Activated CD4-positive, alpha-beta T cell treated with anti-CD3 and anti-CD28 coated beads for 36 hours (primary cell): ENCODE data around the gene ADORA1. TPM values are rescaled to one million over a fixed set of nuclear protein-coding genes. Genes with fewer than 3 reads are reported as not detected.

ENCODE experiments used
- ATAC-seq: fragments of 200-7000 bp; cut with Tn5 transposase; one replicate; pipeline ENCODE4 v1.10.0; 2021; ENCODE audit warnings: mild to moderate bottlenecking, moderate library complexity
- CTCF ChIA-PET: fragments of 350-600 bp; sonication (Branson Sonifier 250); formaldehyde crosslinking; loops from one replicate; lab custom pipeline; 2021; ENCODE audit warnings: antibody characterized with exemption; lab: Charles Lee
- POLR2A ChIA-PET: fragments of 350-600 bp; sonication (Branson Sonifier 250); formaldehyde crosslinking; loops from one replicate; lab custom pipeline; 2021; ENCODE audit warnings: antibody characterized with exemption, inconsistent platforms; lab: Charles Lee
- DNase-seq: peaks from one replicate; pipeline ENCODE4 v3.0.0-alpha.2; 2020
- H3K27ac Mint-ChIP-seq: one replicate; pipeline ENCODE4 v1.8.0; 2021; ENCODE audit warnings: mixed read lengths
- H3K27me3 Mint-ChIP-seq: one replicate; pipeline ENCODE4 v1.8.0; 2021; ENCODE audit warnings: mixed read lengths
- H3K36me3 Mint-ChIP-seq: one replicate; pipeline ENCODE4 v1.8.0; 2021; ENCODE audit warnings: low read depth, mixed read lengths
- H3K4me1 Mint-ChIP-seq: one replicate; pipeline ENCODE4 v1.8.0; 2021; ENCODE audit warnings: mixed read lengths
- H3K4me3 Mint-ChIP-seq: one replicate; pipeline ENCODE4 v1.8.0; 2021; ENCODE audit warnings: mild to moderate bottlenecking, moderate library complexity, mixed read lengths
- H3K9me3 Mint-ChIP-seq: one replicate; pipeline ENCODE4 v1.8.0; 2021; ENCODE audit warnings: low read depth, mixed read lengths
- intact Hi-C, 2 experiments: fragments of 100-400 bp; cut with DNase I in 1 of 2; cut with micrococcal nuclease in 1 of 2; formaldehyde crosslinking; loops; one replicate each; pipeline versions ENCODE4 v1.14.2 to v1.15.1; 2022 to 2024; cut with DNase I, micrococcal nuclease
- total RNA-seq, 2 experiments: library from RNA; stranded (reverse); gene quantifications; one replicate each; pipeline ENCODE4 v1.2.3, GENCODE V29; 2021

ADORA1 gene
- total RNA-seq, 2 experiments from 2014 or later, result not detected

DNA sequence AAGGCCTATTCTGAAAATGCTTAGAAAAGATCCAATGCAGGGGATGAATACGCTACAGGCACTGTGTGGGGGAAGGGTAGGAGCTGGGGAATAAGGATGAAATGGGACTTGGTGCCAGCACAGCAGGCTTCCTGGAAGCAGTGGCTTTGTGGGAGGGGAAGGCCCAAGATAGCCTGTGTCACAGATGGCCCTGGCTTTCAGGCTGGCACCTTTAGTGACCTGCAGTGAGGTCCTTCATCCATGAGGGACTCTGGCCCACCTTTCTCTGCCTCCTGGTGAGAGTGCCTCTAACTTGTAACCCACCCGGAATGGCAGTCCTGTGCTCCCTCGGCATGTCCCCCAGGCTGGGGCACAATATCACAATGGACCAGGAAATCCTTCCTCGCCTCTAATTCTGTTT, 58.1 kb downstream of the ADORA1 start:
- ATAC-seq (no peak), DNase-seq (no peak)
- Mint-ChIP-seq H3K36me3 (no peaks in the 10 kb centered on the region), H3K9me3 (no peaks in the 10 kb centered on the region), H3K4me3 (no peak overlapping the region), H3K27me3 (peaks cover 5% of the 10 kb centered on the region), H3K4me1 (peaks cover 4% of the 10 kb centered on the region), H3K27ac (no peak overlapping the region)
- intact Hi-C loops, result no loop called here
- POLR2A ChIA-PET, result no interaction called here
- CTCF ChIA-PET, result interaction anchor here (0.8 to 1.5 kb wide), 3 partner anchors 13 to 82 kb away, joined by 3 to 4 read pairs (median 3); no protein-coding TSS in a partner anchor

DNA sequence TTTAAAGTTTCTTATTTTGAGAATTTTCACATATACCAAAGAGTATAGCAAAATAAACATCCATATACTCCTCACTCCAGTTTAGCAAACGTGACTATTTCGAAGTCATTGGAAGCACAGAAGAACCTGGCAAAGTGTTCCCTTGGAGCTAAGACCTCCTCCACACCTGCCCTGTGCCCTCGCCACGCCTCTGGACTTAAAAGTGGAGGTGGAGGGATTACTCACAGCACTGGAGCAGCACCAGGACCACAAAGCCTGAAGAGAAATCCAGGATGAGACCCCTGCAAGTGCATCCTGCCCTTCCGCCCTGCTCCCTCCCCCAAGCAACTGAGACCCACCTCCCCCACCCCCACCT, 58.5 kb downstream of the ADORA1 start:
- CTCF ChIA-PET, result interaction anchor here (0.8 to 1.5 kb wide), 2 partner anchors 29 to 81 kb away, joined by 3 to 4 read pairs; no protein-coding TSS in a partner anchor
- Mint-ChIP-seq H3K27ac (no peak overlapping the region), H3K27me3 (peaks cover 5% of the 10 kb centered on the region), H3K4me1 (peaks cover 4% of the 10 kb centered on the region), H3K4me3 (no peak overlapping the region), H3K36me3 (no peaks in the 10 kb centered on the region), H3K9me3 (no peaks in the 10 kb centered on the region)
- intact Hi-C loops, result no loop called here
- DNase-seq (no peak), ATAC-seq (no peak)
- POLR2A ChIA-PET, result no interaction called here

DNA sequence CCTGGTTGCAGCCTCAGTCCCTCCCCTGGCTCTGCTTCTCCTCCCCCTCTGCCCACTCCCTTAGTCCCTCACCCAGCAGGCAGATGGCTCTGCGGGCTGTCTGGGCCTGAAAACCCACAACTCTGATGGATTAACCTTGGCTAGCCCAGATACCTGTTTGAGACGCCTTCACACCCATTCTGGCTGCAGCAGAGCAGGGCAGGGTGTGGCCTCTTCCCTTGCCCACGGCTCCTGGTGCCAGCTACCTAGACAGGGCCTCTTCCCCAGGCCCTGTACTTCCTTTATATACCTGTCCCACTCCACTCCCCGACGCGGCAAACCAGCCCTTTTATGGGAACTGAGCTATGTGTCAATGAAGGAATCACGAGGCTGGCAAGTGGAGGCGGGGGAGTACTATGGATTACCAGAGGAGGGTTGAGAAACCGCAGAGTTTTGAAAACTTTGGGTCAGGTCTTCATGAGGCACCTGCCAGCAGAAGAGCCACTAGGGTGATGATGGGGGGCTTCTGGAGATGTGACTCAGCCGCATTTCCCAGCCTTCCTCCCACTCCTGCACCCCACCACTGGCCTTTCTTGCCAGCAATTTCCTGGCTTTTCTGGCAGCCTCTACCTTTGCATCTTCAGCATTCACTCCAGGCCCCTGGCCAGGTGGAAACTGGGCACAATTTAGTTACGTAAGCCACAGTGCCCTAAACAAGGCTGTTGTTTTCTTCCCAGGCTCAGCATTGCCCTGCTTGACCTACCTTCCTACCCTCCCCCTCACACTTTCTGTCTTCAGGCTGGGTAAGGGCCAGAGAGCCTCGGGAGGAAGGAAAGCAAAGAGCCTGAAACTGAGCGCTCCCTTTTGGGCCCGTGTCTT, 59.1 kb downstream of the ADORA1 start, which contains the start of gene CHI3L1:
Gene CHI3L1 (minus strand): TSS at position 259 of the 858 bp plus-strand sequence. CDS start 81 bp downstream, at position 178.
- no peaks in the 10 kb centered on the region for H3K36me3 Mint-ChIP-seq
- CTCF ChIA-PET, result interaction anchor here (0.7 to 1.5 kb wide), 4 partner anchors 29 to 147 kb away, joined by 3 to 6 read pairs (median 4); no protein-coding TSS in a partner anchor
- POLR2A ChIA-PET, result no interaction called here
- H3K4me3 Mint-ChIP-seq, result no peak within 1 kb of the TSS
- H3K27me3 Mint-ChIP-seq, result peaks cover 7% of the 10 kb centered on the region
- H3K4me1 Mint-ChIP-seq, result peaks cover 4% of the 10 kb centered on the region
- DNase-seq, result no peak
- no peaks in the 10 kb centered on the region for H3K9me3 Mint-ChIP-seq
- ATAC-seq, result no peak
- no peak within 1 kb of the TSS for H3K27ac Mint-ChIP-seq
- intact Hi-C loops, result no loop called here

DNA sequence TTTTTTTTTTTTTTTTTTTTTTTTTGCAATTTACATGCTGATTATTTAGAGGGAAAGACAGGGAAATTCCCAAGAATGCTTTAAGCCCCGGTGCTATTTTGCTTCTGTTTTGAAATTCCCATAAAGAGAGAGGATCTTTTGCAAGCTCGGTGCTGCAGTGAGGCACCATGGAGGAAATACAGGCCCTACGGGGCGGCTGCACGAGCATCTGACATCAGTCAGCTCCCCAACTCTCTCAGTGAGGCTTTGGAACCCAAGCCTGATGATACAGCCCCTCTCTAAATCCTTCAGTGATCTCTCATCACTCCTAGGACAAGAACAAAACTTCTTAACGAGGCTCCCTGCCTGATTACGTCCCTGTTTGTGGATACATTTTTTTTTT, 59.8 kb downstream of the ADORA1 start:
- Mint-ChIP-seq H3K9me3 (no peaks in the 10 kb centered on the region), H3K27ac (no peak overlapping the region), H3K4me1 (peaks cover 4% of the 10 kb centered on the region), H3K27me3 (peaks cover 7% of the 10 kb centered on the region), H3K4me3 (no peak overlapping the region), H3K36me3 (no peaks in the 10 kb centered on the region)
- intact Hi-C loops, result no loop called here
- ChIA-PET CTCF (interaction anchor here (0.7 to 1.3 kb wide), 2 partner anchors 80 to 148 kb away, joined by 3 to 6 read pairs; no protein-coding TSS in a partner anchor), POLR2A (no interaction called here)
- DNase-seq (no peak), ATAC-seq (no peak)

DNA sequence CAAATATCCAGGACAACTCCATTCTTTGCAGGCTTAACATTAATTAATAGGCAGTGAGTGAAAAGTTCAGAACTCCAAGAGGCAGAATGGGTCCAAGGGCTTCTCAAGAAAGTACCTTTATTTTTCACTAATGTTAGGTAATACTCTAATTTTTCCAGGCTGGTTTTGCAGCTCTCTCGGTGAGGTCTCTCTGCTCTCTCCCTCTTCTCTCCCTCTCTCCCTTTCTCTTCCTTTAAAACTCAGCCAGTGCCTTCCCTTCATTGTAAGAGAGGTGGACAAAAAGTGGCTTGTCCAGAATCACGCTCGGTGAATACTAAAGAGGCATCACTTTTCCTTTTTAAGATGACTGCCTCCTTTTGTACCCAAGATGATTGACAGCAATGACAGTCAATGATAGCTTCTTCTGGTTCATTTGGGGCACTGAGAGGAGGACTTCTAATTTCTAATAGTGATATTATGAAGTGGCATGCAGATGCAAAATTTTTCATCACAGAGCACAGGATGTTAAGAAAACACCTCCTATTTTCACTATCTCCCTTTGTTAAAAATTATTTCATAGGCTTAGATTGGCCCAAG, 60.3 kb downstream of the ADORA1 start:
- H3K27ac Mint-ChIP-seq, result no peak overlapping the region
- ATAC-seq (no peak), DNase-seq (no peak)
- ChIA-PET CTCF (interaction anchor here (1.3 to 1.4 kb wide), 2 partner anchors 27 to 148 kb away, joined by 4 to 6 read pairs; no protein-coding TSS in a partner anchor), POLR2A (no interaction called here)
- H3K27me3 Mint-ChIP-seq, result peaks cover 7% of the 10 kb centered on the region
- H3K4me3 Mint-ChIP-seq, result no peak overlapping the region
- H3K36me3 Mint-ChIP-seq, result no peaks in the 10 kb centered on the region
- intact Hi-C loops, result no loop called here
- peaks cover 4% of the 10 kb centered on the region for H3K4me1 Mint-ChIP-seq
- H3K9me3 Mint-ChIP-seq, result no peaks in the 10 kb centered on the region

DNA sequence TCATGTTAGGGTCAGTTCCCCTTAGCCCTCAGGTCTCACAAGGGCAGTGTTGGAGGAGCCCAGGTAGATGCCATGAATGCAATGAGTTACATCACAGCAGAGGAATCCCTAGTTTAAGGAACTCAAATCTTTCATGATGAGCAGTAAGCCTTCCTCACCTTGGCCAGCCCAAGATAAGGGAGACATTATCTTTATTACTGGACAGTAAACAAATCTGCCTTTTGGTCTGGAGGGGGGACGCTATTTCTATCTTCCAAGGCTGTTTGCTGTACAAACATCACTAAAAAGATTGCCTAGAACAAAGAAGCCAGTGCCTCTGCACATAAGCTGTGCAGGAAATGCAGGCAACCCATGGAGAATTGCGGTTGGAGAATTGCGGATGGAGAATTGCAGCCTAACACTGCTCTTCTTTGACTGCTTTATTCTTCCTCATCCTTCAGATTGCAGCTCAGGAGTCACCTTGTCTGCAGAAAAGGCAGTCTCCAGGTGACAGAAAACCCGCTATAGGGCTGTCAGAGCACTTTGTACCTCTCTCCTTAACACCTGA, 61.2 kb downstream of the ADORA1 start:
- Mint-ChIP-seq H3K27ac (no peak overlapping the region), H3K4me1 (peaks cover 4% of the 10 kb centered on the region), H3K36me3 (no peaks in the 10 kb centered on the region), H3K4me3 (no peak overlapping the region), H3K9me3 (no peaks in the 10 kb centered on the region), H3K27me3 (peaks cover 7% of the 10 kb centered on the region)
- ChIA-PET CTCF (interaction anchor here (1.4 kb wide), 1 partner anchor 26 kb away, joined by 4 read pairs; no protein-coding TSS in a partner anchor), POLR2A (no interaction called here)
- intact Hi-C loops, result no loop called here
- ATAC-seq (no peak), DNase-seq (no peak)

DNA sequence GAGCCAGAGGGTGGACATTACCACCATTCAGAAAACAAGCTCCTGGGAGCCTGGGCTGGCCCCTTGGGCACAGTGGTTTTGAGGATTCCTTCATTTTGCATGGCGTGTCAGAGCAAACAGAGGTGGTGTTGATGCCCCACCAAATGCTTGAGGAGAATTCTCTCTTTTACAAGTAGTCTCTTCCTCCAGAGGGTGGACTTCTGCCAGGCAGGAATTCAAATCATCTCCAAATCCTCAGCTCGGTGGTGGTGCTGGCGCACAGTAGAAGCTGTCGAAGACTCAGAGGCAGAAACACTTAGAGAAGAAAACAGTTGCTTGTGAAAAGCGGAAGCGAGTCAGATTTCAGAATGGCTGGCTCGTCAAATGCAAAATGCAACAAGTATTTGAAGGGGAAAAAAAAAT, 62.4 kb downstream of the ADORA1 start:
- ChIA-PET CTCF (interaction anchor here (0.7 to 0.9 kb wide), 2 partner anchors 25 to 124 kb away, joined by 3 read pairs; no protein-coding TSS in a partner anchor), POLR2A (no interaction called here)
- DNase-seq (no peak), ATAC-seq (no peak)
- no peaks in the 10 kb centered on the region for H3K9me3 Mint-ChIP-seq
- H3K4me3 Mint-ChIP-seq, result no peak overlapping the region
- intact Hi-C loops, result no loop called here
- H3K4me1 Mint-ChIP-seq, result peaks cover 4% of the 10 kb centered on the region
- H3K36me3 Mint-ChIP-seq, result no peaks in the 10 kb centered on the region
- no peak overlapping the region for H3K27ac Mint-ChIP-seq
- H3K27me3 Mint-ChIP-seq, result peaks cover 7% of the 10 kb centered on the region

DNA sequence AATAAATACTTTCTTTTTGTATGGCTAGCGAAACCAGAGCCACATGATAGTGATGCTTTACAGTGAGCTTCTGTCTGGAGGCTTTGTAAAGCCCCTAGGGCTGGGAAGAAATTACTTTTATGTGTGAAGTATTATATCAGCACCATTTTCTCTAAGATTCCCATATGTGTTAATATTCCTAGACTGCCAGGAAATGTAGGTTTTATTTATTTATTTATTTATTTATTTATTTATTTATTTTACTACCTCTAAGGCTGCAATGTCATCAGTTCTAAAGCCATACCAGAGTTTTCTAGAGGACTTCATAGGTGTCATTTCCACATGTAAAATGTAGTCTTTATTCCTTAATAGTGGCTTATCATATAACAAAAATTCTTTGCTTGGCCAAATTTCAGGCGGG, 63.4 kb downstream of the ADORA1 start:
- POLR2A ChIA-PET, result no interaction called here
- no peak overlapping the region for H3K4me3 Mint-ChIP-seq
- CTCF ChIA-PET, result interaction anchor here (0.6 to 1.4 kb wide), 3 partner anchors 18 to 74 kb away, joined by 3 read pairs; no protein-coding TSS in a partner anchor
- intact Hi-C loops, result no loop called here
- DNase-seq (no peak), ATAC-seq (no peak)
- no peaks in the 10 kb centered on the region for H3K36me3 Mint-ChIP-seq
- H3K27me3 Mint-ChIP-seq, result peaks cover 7% of the 10 kb centered on the region
- H3K27ac Mint-ChIP-seq, result no peak overlapping the region
- H3K9me3 Mint-ChIP-seq, result no peaks in the 10 kb centered on the region
- H3K4me1 Mint-ChIP-seq, result peaks cover 4% of the 10 kb centered on the region

DNA sequence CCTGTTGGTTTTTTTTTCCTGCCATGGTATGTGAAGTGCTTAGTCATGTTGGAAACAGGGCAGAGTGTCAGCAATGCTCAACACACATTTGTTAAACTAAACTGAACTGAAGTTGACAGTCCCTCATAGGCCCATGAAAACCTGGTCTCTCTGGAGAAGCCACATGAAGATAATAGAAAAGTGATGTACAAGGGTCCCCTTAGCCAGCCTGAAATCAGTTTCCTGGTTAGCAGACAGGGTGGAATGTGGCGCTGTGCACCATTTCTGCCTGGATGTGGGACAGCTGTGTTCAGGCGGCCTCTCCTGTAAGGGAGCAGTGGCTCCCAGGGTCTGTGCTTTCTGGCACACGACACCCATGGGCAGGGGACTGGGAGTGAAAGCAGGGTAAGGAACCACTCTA, 68.8 kb downstream of the ADORA1 start:
- Mint-ChIP-seq H3K36me3 (no peaks in the 10 kb centered on the region), H3K27ac (no peak overlapping the region), H3K9me3 (no peaks in the 10 kb centered on the region), H3K4me3 (no peak overlapping the region), H3K27me3 (peaks cover 10% of the 10 kb centered on the region), H3K4me1 (no peaks in the 10 kb centered on the region)
- ATAC-seq, result no peak
- intact Hi-C loops, result no loop called here
- DNase-seq, result no peak
- ChIA-PET CTCF (interaction anchor here (1.6 to 1.9 kb wide), 3 partner anchors 19 to 157 kb away, joined by 3 to 8 read pairs (median 5); no protein-coding TSS in a partner anchor), POLR2A (no interaction called here)

DNA sequence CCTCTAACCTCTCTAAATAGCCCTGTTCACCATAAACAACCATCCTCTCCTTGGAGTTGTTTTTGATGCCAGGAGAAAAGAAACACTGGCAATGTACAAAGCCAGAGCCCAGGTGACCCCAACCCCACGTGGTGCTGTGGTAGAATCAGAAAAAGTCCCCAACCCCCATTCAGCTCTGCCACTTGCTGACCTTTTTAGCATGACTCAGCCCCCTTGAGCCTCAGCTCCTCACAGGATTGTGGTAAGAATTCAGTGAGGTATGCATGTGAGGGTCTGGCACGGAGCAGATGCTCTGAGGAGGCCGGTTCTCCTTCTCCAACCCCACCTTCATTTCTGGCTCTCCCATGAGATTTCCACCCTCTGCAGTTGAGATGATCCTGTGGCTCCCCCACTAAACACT, 70.1 kb downstream of the ADORA1 start:
- H3K27ac Mint-ChIP-seq, result no peak overlapping the region
- no peak for ATAC-seq

DNA sequence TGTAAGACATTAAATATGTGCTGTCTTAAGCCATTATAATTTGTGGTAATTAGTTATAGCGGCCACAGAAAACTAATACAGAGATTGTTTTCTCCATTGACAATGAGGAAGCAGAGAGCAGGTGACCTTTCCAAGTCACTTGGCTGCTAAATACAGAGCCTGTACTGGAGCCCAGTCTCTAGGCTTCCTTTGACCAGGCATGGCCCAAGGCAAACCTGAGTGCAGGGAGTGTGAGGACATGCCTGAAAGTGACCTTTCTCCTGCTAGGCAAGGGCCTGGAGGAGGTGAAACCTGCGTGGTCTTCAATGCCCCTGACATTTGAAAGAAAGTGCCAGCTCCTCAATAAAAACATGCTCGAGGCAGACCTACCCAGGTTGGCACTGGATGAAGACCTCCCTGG, 71.5 kb downstream of the ADORA1 start:
- Mint-ChIP-seq H3K9me3 (no peaks in the 10 kb centered on the region), H3K36me3 (no peaks in the 10 kb centered on the region), H3K4me3 (no peak overlapping the region), H3K4me1 (no peaks in the 10 kb centered on the region), H3K27me3 (peaks cover 10% of the 10 kb centered on the region), H3K27ac (no peak overlapping the region)
- POLR2A ChIA-PET, result no interaction called here
- DNase-seq, result no peak
- intact Hi-C loops, result no loop called here
- CTCF ChIA-PET, result interaction anchor here (0.6 to 2.9 kb wide), 3 partner anchors 17 to 54 kb away, joined by 3 to 22 read pairs (median 3); no protein-coding TSS in a partner anchor
- ATAC-seq, result no peak

More for the DNA sequence above, 70.1 kb downstream of the ADORA1 start:
- peaks cover 10% of the 10 kb centered on the region for H3K27me3 Mint-ChIP-seq
- no peaks in the 10 kb centered on the region for H3K9me3 Mint-ChIP-seq
- no peak for DNase-seq
- no peaks in the 10 kb centered on the region for H3K36me3 Mint-ChIP-seq
- no peak overlapping the region for H3K4me3 Mint-ChIP-seq
- ChIA-PET CTCF (interaction anchor here (0.9 kb wide), 1 partner anchor 21 kb away, joined by 3 read pairs; no protein-coding TSS in a partner anchor), POLR2A (no interaction called here)
- no peaks in the 10 kb centered on the region for H3K4me1 Mint-ChIP-seq
- intact Hi-C loops, result no loop called here
